Subcutaneous adipose tissue (tissue), 4 donors: ENCODE data around the gene KHDRBS1. TPM values are rescaled to one million over a fixed set of nuclear protein-coding genes. Genes with fewer than 3 reads are reported as not detected.

ENCODE experiments used
- CTCF ChIP-seq: fragments of 450-650 bp; IDR thresholded peaks from one replicate; pipeline ENCODE4 v1.5.1; 2016; ENCODE audit warnings: low read depth, mild to moderate bottlenecking, control low read depth, antibody characterized with exemption, moderate library complexity
- small RNA-seq: library from RNA; depleted of rRNA; stranded (forward); fragments of <200 nt; gene quantifications from one replicate; pipeline ENCODE3, GENCODE V24; 2016
- total RNA-seq, 4 donors: library from RNA; depleted of rRNA; stranded (reverse); fragments of >200 nt; gene quantifications; one replicate each; pipeline ENCODE4 v1.1.0, GENCODE V29; 2016

The KHDRBS1 gene
- total RNA-seq, 4 donors from 2014 or later, result 56.4 to 92.9 (median 63.2) TPM

GRCh38 chr1:32082022-32082421, 68.4 kb downstream of the KHDRBS1 start:
- TF ChIP-seq CTCF, result no peak

- TF ChIP-seq CTCF, result no peak
These were observed 77.5 kb downstream of the KHDRBS1 start for GRCh38 chr1:32091176-32091575.

DNA sequence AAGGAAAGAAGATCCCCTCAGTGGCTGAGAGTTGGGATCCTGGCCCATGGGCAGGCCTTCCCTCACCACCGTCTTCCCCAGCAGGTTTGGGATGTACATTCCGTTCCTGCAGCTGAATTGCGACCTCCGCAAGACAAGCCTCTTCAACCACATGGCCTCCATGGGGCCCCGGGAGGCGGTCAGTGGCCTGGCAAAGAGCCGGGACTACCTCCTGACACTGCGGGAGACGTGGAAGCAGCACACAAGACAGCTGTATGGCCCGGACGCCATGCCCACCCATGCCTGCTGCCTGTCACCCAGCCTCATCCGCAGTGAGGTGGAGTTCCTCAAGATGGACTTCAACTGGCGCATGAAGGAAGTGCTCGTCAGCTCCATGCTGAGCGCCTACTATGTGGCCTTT, 77.9 kb downstream of the KHDRBS1 start:
- TF ChIP-seq CTCF, result no peak

Small RNAs within 50 kb of the gene (small RNA-seq; reads per million reads assigned to genes)
- gene MIR5585, result not detected
- not detected for gene RF00017

Other genes with a start within 250 kb of the KHDRBS1 start
- gene ADGRB2, start 249.5 kb upstream of the KHDRBS1 start, total RNA-seq, result 1 to 10 TPM in 3 of 4 donors, under 1 TPM in 1; 0.82 to 5.1 (median 3.9) TPM
- 10 to 100 TPM in 1 of 4 donors, 1 to 10 TPM in 2, under 1 TPM in 1; 0.82 to 42.7 (median 4.5) TPM for gene SPOCD1, start 197.8 kb upstream of the KHDRBS1 start, total RNA-seq
- 100 to 1,000 TPM; 223 to 778 (median 268) TPM for gene PTP4A2, start 75.5 kb upstream of the KHDRBS1 start, total RNA-seq
- gene TMEM39B, start 59.1 kb downstream of the KHDRBS1 start, total RNA-seq, result 1 to 10 TPM; 1.8 to 6.8 (median 4.7) TPM
- gene KPNA6, start 94.2 kb downstream of the KHDRBS1 start, total RNA-seq, result 10 to 100 TPM; 31.4 to 41.6 (median 33.7) TPM
- 10 to 100 TPM; 28.4 to 40.5 (median 36.9) TPM for gene TXLNA, start 165.8 kb downstream of the KHDRBS1 start, total RNA-seq
- gene CCDC28B, start 186.7 kb downstream of the KHDRBS1 start, total RNA-seq, result 1 to 10 TPM in 2 of 4 donors, under 1 TPM in 1, not detected in 1; 0.75 to 2.7 (median 2.2) TPM
- 1 to 10 TPM in 2 of 4 donors, under 1 TPM in 1, not detected in 1; 0.85 to 1.5 (median 1.1) TPM for gene IQCC, start 191.8 kb downstream of the KHDRBS1 start, total RNA-seq
- gene DCDC2B, start 195.2 kb downstream of the KHDRBS1 start, total RNA-seq, result not detected
- 10 to 100 TPM in 1 of 4 donors, 1 to 10 TPM in 3; 7.0 to 18.6 (median 9.4) TPM for gene TMEM234, start 208.5 kb downstream of the KHDRBS1 start, total RNA-seq
- gene EIF3I, start 208.5 kb downstream of the KHDRBS1 start, total RNA-seq, result 100 to 1,000 TPM; 137 to 166 (median 147) TPM
- 1 to 10 TPM in 2 of 4 donors, under 1 TPM in 2; 0.85 to 5.5 (median 1.1) TPM for gene FAM167B, start 233.4 kb downstream of the KHDRBS1 start, total RNA-seq
- gene LCK, start 237.4 kb downstream of the KHDRBS1 start, total RNA-seq, result 1 to 10 TPM in 2 of 4 donors, under 1 TPM in 2; 0.38 to 3.6 (median 1.6) TPM